Adrenal gland (tissue), 5 donors: ENCODE results near the gene RPS6KA4.

ENCODE experiments used
- POLR2A ChIP-seq, 2 donors: fragments of 450-650 bp; IDR thresholded peaks; one replicate each; pipeline ENCODE4 v1.6.1; 2017; ENCODE audit warnings: antibody characterized with exemption in 2 of 2, mild to moderate bottlenecking in 2 of 2, moderate library complexity in 1 of 2
- TF ChIP-seq, protein P1 (sequence below), 6 experiments: fragments of 450-650 bp in 4 of 6; fragments of 200-600 bp in 2 of 6; sonication (generic) in 1 of 6; IDR thresholded peaks; 1 replicate in 5 of 6; 2 replicates in 1 of 6; pipeline versions ENCODE4 v1.5.1 to v1.8.0; 2016 to 2021; ENCODE audit warnings: antibody characterized with exemption in 6 of 6, mild to moderate bottlenecking in 2 of 6, moderate library complexity in 1 of 6
- donor health status: DM: no; HTN: no; CAD: no.

DNA sequence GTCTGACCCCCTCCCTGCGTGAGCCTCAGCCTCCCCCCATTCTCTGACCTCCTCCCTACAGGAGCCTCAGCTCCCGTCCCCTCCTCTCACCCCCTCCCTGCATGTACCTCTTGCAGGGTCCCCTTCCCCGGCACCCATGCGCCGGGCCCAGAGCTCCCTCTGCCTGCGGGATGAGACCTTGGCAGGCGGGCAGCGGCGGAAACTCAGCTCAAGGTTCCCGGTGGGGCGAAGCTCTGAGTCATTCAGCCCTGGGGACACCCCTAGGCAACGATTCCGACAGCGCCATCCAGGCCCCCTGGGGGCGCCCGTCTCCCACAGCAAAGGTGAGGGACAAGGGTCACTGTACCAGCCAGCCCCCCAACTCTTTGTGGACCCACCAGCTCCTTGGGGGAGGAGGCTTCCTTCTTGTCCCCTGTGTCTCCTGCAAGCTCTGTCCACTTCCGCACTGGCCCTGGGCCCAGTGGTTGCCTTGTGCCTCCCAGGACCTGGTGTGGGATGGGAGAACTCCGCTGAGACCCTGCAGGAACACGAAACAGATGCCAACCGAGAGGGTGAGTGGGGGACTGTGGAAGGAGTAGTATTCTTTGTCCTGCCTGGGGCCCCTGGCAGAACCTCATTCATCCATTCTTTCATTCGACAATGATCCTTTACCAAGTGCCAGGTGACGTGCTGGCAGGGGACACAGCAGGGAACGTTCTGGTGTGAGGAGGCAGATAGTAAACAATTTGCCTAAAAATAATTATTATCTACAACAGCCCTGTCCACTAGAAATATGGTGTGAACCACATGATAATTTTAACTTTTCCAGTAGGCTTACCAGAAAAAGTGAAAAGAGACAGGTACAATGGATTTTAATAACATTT, 3.7 kb upstream of the RPS6KA4 start:
- TF ChIP-seq, protein P1, sequence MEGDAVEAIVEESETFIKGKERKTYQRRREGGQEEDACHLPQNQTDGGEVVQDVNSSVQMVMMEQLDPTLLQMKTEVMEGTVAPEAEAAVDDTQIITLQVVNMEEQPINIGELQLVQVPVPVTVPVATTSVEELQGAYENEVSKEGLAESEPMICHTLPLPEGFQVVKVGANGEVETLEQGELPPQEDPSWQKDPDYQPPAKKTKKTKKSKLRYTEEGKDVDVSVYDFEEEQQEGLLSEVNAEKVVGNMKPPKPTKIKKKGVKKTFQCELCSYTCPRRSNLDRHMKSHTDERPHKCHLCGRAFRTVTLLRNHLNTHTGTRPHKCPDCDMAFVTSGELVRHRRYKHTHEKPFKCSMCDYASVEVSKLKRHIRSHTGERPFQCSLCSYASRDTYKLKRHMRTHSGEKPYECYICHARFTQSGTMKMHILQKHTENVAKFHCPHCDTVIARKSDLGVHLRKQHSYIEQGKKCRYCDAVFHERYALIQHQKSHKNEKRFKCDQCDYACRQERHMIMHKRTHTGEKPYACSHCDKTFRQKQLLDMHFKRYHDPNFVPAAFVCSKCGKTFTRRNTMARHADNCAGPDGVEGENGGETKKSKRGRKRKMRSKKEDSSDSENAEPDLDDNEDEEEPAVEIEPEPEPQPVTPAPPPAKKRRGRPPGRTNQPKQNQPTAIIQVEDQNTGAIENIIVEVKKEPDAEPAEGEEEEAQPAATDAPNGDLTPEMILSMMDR (IDR thresholded peaks at IDR 0.05) = peak; percentile 64 to 76 (median 72)
- no peak for TF ChIP-seq POLR2A (IDR thresholded peaks at IDR 0.05)
